Hepatocyte (in vitro differentiated cells): Measurements from ENCODE around the gene AKAP1. TPM values are rescaled to one million over a fixed set of nuclear protein-coding genes. Genes with fewer than 3 reads are reported as not detected.

Source experiments
- DNase-seq: peaks from one replicate; pipeline ENCODE4 v3.0.0-alpha.2; 2016; ENCODE audit warnings: low spot score
- H2AFZ ChIP-seq: fragments of 200-600 bp; sonication (generic); 2 replicates; pipeline ENCODE4 v1.6.0; 2016; ENCODE audit warnings: antibody characterized with exemption, mild to moderate bottlenecking
- H3K27ac ChIP-seq: fragments of 200-600 bp; sonication (generic); 2 replicates; pipeline ENCODE4 v1.5.1; 2016; ENCODE audit warnings: mild to moderate bottlenecking
- H3K27me3 ChIP-seq: fragments of 200-600 bp; sonication (generic); 2 replicates; pipeline ENCODE4 v1.6.1; 2016
- H3K36me3 ChIP-seq: fragments of 200-600 bp; sonication (generic); replicated peaks from 2 replicates; pipeline ENCODE4 v1.5.1; 2016; ENCODE audit warnings: low read depth; ENCODE audit not compliant: insufficient read depth
- H3K4me1 ChIP-seq: fragments of 200-600 bp; sonication (generic); 2 replicates; pipeline ENCODE4 v1.5.1; 2016; ENCODE audit warnings: mild to moderate bottlenecking, moderate library complexity; ENCODE audit not compliant: insufficient read depth
- H3K4me2 ChIP-seq: fragments of 200-600 bp; sonication (generic); 2 replicates; pipeline ENCODE4 v1.6.0; 2016
- H3K4me3 ChIP-seq: fragments of 200-600 bp; sonication (generic); 2 replicates; pipeline ENCODE4 v1.5.1; 2016; ENCODE audit warnings: mild to moderate bottlenecking
- H3K79me2 ChIP-seq: fragments of 200-600 bp; sonication (generic); 2 replicates; pipeline ENCODE4 v1.6.0; 2017; ENCODE audit warnings: mild to moderate bottlenecking
- H3K9me2 ChIP-seq: fragments of 200-600 bp; sonication (generic); replicated peaks from 2 replicates; pipeline ENCODE4 v1.6.0; 2017; ENCODE audit warnings: mild to moderate bottlenecking; ENCODE audit not compliant: insufficient read depth
- H3K9me3 ChIP-seq: fragments of 200-600 bp; sonication (generic); 2 replicates; pipeline ENCODE4 v1.5.1; 2016; ENCODE audit warnings: low read depth, mild to moderate bottlenecking
- H4K20me1 ChIP-seq: fragments of 200-600 bp; sonication (generic); 2 replicates; pipeline ENCODE4 v1.6.0; 2016; ENCODE audit warnings: mild to moderate bottlenecking; ENCODE audit not compliant: insufficient read depth, poor library complexity, severe bottlenecking
- CTCF ChIP-seq: fragments of 200-600 bp; sonication (generic); IDR thresholded peaks from 2 replicates; pipeline ENCODE4 v1.5.1; 2016; ENCODE audit warnings: antibody characterized with exemption, mild to moderate bottlenecking; ENCODE audit not compliant: poor library complexity
- EZH2 ChIP-seq: fragments of 200-600 bp; sonication (generic); IDR thresholded peaks from 2 replicates; pipeline ENCODE4 v1.6.1; 2016; ENCODE audit warnings: antibody characterized with exemption, mild to moderate bottlenecking, borderline replicate concordance
- EZH2phosphoT487 ChIP-seq: fragments of 200-600 bp; sonication (generic); IDR thresholded peaks from one replicate; pipeline ENCODE4 v1.6.1; 2018; ENCODE audit warnings: antibody characterized with exemption, mild to moderate bottlenecking, low read depth, moderate library complexity; ENCODE audit not compliant: unreplicated experiment, severe bottlenecking
- WGBS: methylation state at CpG from one replicate; pipeline ENCODE4 v1.1.6; 2016; ENCODE audit warnings: low lambda C conversion rate; ENCODE audit errors: missing lambda C conversion rate; 5-methylcytosine and 5-hydroxymethylcytosine counted together
- polyA plus RNA-seq: library from polyadenylated mRNA; unstranded; fragments of >200 nt; fragmentation: Nextera tagmentation; extraction: Ambion mirVana; gene quantifications from 2 replicates; pipeline ENCODE4 v1.2.1, GENCODE V29; 2016
- total RNA-seq: library from RNA; depleted of rRNA; stranded (reverse); fragments of >200 nt; gene quantifications from 2 replicates; pipeline ENCODE4 v1.2.3, GENCODE V29; 2014

Gene AKAP1
- total and polyA plus RNA-seq, 2 experiments from 2014 or later: 33.0 to 46.7 TPM

- Histone ChIP-seq H3K9me2 (no peaks in the 10 kb centered on the region), H3K4me1 (no peaks in the 10 kb centered on the region), H2AFZ (no peak overlapping the region), H3K4me2 (peak overlapping the region; percentile 36), H3K9me3 (no peaks in the 10 kb centered on the region), H3K79me2 (no peaks in the 10 kb centered on the region), H3K27ac (no peak overlapping the region), H4K20me1 (no peaks in the 10 kb centered on the region), H3K36me3 (no peaks in the 10 kb centered on the region), H3K27me3 (no peaks in the 10 kb centered on the region), H3K4me3 (no peak overlapping the region)
- no peak for DNase-seq
- WGBS: 58% methylated on average over 5 of the region's 5 CpGs
- TF ChIP-seq EZH2phosphoT487: no peak
- TF ChIP-seq CTCF: no peak
- TF ChIP-seq EZH2: no peak
These were observed 12.8 kb upstream of the AKAP1 start for GRCh38 chr17:57071991-57072944.

- WGBS: 63% methylated on average over 2 of the region's 2 CpGs
- H3K9me2 ChIP-seq: no peaks in the 10 kb centered on the region
- no peaks in the 10 kb centered on the region for H4K20me1 ChIP-seq
- H3K79me2 ChIP-seq: no peaks in the 10 kb centered on the region
- no peak overlapping the region for H3K4me3 ChIP-seq
- no peak overlapping the region for H3K27ac ChIP-seq
- TF ChIP-seq EZH2 (no peak), CTCF (no peak), EZH2phosphoT487 (no peak)
- H3K4me1 ChIP-seq: no peaks in the 10 kb centered on the region
- H2AFZ ChIP-seq: no peak overlapping the region
- no peaks in the 10 kb centered on the region for H3K27me3 ChIP-seq
- no peak for DNase-seq
- no peaks in the 10 kb centered on the region for H3K9me3 ChIP-seq
- H3K4me2 ChIP-seq: no peak overlapping the region
- no peaks in the 10 kb centered on the region for H3K36me3 ChIP-seq
These were observed 11.4 kb upstream of the AKAP1 start for GRCh38 chr17:57073626-57074025.

- Histone ChIP-seq H3K4me2 (no peak overlapping the region), H3K9me2 (no peaks in the 10 kb centered on the region), H3K36me3 (no peaks in the 10 kb centered on the region), H2AFZ (no peak overlapping the region), H3K9me3 (no peaks in the 10 kb centered on the region), H3K4me3 (no peak overlapping the region), H3K79me2 (no peaks in the 10 kb centered on the region), H3K27ac (no peak overlapping the region), H3K4me1 (no peaks in the 10 kb centered on the region), H3K27me3 (no peaks in the 10 kb centered on the region), H4K20me1 (no peaks in the 10 kb centered on the region)
- no peak for DNase-seq
- 80% methylated on average over 3 of the region's 3 CpGs for WGBS
- TF ChIP-seq EZH2: no peak
- no peak for TF ChIP-seq EZH2phosphoT487
- no peak for TF ChIP-seq CTCF
These were observed 9.9 kb upstream of the AKAP1 start for GRCh38 chr17:57075193-57075592.
